ENCODE results near the gene FBXO21.
"Not testable (repeated sequence)": the region's sequence is repeated elsewhere in the genome, so short reads cannot be mapped to it uniquely, and the experiment has no call there.

The FBXO21 gene

DNA sequence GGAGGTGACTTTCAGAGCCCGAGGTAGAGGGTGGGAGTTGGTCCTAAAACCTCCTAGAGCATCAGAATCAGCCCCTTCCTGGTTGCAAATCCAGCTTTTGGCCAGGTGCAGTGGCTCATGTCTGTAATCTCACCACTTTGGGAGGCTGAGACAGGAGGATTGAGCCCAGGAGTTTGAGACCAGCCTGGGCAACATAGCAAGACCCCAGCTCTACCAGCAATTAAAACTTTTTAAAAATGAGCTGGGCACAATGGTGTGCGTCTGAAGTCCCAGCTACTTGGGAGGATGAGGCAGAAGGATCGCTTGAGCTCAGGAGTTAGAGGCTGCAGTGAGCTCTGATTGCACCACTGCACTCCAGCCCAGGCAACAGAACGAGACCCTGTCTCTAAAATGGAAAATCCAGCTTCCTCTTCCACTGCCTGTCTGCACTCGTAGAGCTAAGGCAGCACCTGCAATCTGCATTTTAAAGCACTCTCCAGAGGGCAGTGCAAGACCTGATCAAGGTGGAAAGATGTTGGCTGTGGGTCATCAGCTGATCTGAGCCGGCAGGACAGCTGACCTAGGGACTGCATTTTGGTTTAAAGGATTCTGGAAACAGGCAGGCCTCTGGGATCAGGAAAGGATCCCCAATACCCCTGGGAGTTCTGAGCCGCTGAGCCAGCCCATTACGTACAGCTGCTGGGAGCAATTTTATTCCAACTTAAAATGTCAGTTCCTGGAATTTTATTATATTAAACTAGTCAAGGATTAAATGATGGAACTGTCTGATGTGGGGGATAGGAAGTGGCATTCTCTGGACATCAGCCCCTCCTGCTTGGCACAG, 89.2 kb downstream of the FBXO21 start:
- H3K4me1 ChIP-seq (ENCODE audit: control insufficient read depth, insufficient read depth, low read length, poor library complexity, severe bottlenecking) = peaks cover 5% of the 10 kb centered on the region
- H3K27me3 ChIP-seq (replicated peaks; ENCODE audit: control insufficient read depth, insufficient read depth, low read length, poor library complexity, severe bottlenecking) = no peaks in the 10 kb centered on the region
- no peak overlapping the region for H3K4me3 ChIP-seq (ENCODE audit: insufficient read depth, low read depth, low read length, poor library complexity, severe bottlenecking)
- H3K9me3 ChIP-seq (ENCODE audit: control insufficient read depth, low read length) = no peaks in the 10 kb centered on the region
- H3K27ac ChIP-seq (ENCODE audit: insufficient read depth, low read length, poor library complexity, severe bottlenecking) = no peak overlapping the region
- H3K36me3 ChIP-seq (ENCODE audit: control insufficient read depth, insufficient read depth, low read length) = no peaks in the 10 kb centered on the region
- no peak for DNase-seq

DNA sequence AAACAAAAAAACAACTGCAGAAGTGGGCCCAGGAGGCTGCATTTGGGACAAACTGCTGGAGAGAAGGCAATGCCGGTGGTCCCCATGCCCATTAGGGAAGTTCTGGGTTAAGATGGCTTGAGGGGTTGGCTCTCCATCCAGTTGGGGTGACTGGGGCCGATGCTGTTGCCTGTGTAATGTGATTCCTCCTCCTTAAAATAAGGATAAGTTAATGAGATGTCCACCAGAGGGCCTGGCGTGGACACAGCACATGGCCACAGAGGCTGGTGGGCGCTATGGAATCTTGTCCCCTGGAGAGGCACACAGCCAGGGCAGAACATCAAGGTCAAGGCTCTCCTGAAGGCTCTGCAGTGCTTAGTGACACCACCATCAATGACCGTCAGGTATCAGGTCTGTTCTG, 90.0 kb downstream of the FBXO21 start:
- DNase-seq = no peak
- no peaks in the 10 kb centered on the region for H3K27me3 ChIP-seq (replicated peaks; ENCODE audit: control insufficient read depth, insufficient read depth, low read length, poor library complexity, severe bottlenecking)
- no peak overlapping the region for H3K27ac ChIP-seq (ENCODE audit: insufficient read depth, low read length, poor library complexity, severe bottlenecking)
- H3K4me1 ChIP-seq (ENCODE audit: control insufficient read depth, insufficient read depth, low read length, poor library complexity, severe bottlenecking) = peaks cover 5% of the 10 kb centered on the region
- no peaks in the 10 kb centered on the region for H3K9me3 ChIP-seq (ENCODE audit: control insufficient read depth, low read length)
- no peak overlapping the region for H3K4me3 ChIP-seq (ENCODE audit: insufficient read depth, low read depth, low read length, poor library complexity, severe bottlenecking)
- H3K36me3 ChIP-seq (ENCODE audit: control insufficient read depth, insufficient read depth, low read length) = no peaks in the 10 kb centered on the region

DNA sequence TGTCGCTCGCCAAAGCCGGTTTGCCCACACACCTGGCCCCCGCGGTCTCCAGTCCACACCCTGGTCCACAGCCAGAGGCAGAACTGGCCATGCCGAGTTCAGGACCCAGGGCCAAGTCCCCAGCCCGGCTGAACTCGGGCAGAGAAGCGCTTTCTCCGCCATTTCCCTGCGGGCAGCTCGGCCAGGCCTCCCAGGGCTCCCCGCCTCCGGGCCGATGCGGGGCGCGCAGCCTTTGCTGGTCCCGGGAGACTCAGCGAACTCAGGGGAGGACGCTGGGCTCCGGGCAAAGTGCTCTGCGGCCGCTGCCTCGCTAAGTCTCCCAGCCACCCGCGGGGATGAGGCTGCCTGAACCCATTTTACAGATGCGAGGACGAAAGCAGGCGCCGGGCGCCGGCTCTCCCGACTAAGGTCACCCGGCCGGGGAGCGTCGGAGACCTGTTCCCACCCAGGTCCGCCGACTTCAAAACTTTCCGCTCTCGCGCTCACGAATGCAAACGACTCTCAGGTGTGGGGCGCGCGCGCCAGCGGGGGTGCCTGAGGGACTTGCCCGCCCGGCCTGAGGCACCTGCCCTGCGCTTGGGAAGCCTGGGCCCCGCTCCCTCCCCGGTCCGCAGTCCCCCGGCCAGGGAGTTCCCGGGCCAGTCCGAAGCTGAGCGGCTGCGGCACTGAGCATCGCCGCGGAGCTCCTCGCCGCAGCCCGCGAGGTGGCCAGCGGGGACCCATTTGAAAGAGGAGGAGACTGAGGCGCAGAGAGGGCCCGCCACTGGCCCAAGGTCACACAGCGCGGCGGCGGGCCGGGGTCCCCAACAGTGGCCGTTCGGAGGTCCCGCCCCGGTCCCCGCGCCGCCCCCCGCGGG, 91.7 kb downstream of the FBXO21 start:
- DNase-seq = no peak
- no peak overlapping the region for H3K27ac ChIP-seq (ENCODE audit: insufficient read depth, low read length, poor library complexity, severe bottlenecking)

DNA sequence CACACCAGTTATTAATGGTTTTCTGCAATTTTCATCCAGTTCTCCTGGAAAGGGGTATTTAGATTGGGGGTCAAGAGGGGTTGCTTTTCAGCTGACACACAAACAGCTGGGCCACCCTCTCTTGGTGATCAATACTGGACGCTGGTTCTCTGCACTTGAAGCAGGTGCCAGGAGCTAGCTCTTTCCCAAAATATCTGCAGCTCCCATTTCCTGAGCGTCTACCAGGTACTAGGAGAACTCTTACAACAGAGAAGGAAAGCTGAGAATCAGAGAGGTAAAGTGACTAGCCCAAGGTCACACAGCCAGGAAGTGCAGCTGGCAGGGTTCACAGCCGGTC, 92.3 kb downstream of the FBXO21 start:
- H3K27ac ChIP-seq (ENCODE audit: insufficient read depth, low read length, poor library complexity, severe bottlenecking) = no peak overlapping the region
- peak overlapping the region; percentile 72 for H3K4me3 ChIP-seq (ENCODE audit: insufficient read depth, low read depth, low read length, poor library complexity, severe bottlenecking)
- DNase-seq = no peak
- H3K27me3 ChIP-seq (replicated peaks; ENCODE audit: control insufficient read depth, insufficient read depth, low read length, poor library complexity, severe bottlenecking) = no peaks in the 10 kb centered on the region
- H3K9me3 ChIP-seq (ENCODE audit: control insufficient read depth, low read length) = no peaks in the 10 kb centered on the region
- peaks cover 5% of the 10 kb centered on the region for H3K4me1 ChIP-seq (ENCODE audit: control insufficient read depth, insufficient read depth, low read length, poor library complexity, severe bottlenecking)
- H3K36me3 ChIP-seq (ENCODE audit: control insufficient read depth, insufficient read depth, low read length) = no peaks in the 10 kb centered on the region

More for the DNA sequence above, 91.7 kb downstream of the FBXO21 start:
- Histone ChIP-seq H3K4me3 (ENCODE audit: insufficient read depth, low read depth, low read length, poor library complexity, severe bottlenecking) (peak overlapping the region; percentile 72), H3K9me3 (ENCODE audit: control insufficient read depth, low read length) (no peaks in the 10 kb centered on the region), H3K27me3 (replicated peaks; ENCODE audit: control insufficient read depth, insufficient read depth, low read length, poor library complexity, severe bottlenecking) (no peaks in the 10 kb centered on the region), H3K36me3 (ENCODE audit: control insufficient read depth, insufficient read depth, low read length) (no peaks in the 10 kb centered on the region), H3K4me1 (ENCODE audit: control insufficient read depth, insufficient read depth, low read length, poor library complexity, severe bottlenecking) (peaks cover 5% of the 10 kb centered on the region)

DNA sequence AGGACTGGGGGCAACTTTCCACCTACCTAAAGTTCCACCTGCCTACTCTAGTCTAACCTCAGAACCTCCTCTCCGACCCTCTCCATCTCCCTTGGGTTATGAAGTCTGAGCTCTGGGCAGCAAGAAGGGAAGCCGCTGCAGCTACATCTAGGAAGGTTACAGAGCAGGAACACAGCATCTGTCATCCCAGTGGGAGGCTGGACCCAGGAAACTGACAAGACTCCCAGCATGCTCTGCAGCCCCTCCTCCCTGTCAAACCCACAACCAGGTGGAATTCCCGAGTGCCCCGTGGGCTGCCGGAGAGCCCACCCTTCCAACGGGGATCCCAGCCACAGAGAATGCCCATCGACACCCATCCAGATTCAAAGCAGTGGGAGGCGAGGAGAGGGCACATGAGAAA, 93.1 kb downstream of the FBXO21 start:
- no peak for DNase-seq
- Histone ChIP-seq H3K4me1 (ENCODE audit: control insufficient read depth, insufficient read depth, low read length, poor library complexity, severe bottlenecking) (peaks cover 5% of the 10 kb centered on the region), H3K27me3 (replicated peaks; ENCODE audit: control insufficient read depth, insufficient read depth, low read length, poor library complexity, severe bottlenecking) (no peaks in the 10 kb centered on the region), H3K9me3 (ENCODE audit: control insufficient read depth, low read length) (no peaks in the 10 kb centered on the region), H3K27ac (ENCODE audit: insufficient read depth, low read length, poor library complexity, severe bottlenecking) (no peak overlapping the region), H3K36me3 (ENCODE audit: control insufficient read depth, insufficient read depth, low read length) (no peaks in the 10 kb centered on the region), H3K4me3 (ENCODE audit: insufficient read depth, low read depth, low read length, poor library complexity, severe bottlenecking) (no peak overlapping the region)

DNA sequence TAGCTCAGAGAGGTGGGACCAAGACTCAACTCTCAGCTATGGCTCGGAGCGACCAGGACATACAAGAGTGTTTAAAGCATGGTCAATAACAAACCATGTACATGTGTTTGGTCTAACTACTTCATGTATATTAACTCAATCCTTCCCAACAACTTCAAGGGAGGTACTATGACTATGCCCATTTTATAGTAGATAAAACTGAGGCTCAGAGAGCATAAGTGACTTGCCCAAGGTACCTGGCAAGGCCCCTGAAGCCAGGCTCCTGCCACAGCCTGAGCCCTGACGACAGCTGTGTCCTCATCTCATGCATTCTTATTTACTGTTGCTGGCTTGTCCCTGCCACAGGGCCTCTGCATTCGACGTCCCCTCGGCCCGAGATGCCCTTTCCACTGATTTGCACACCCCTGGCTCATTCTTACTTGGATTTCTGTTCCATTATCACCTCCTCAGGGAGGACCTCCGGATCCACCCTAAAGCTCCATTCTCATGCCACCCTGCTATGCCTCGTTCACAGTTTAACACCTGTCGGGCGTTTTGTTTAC, 93.7 kb downstream of the FBXO21 start:
- H3K27ac ChIP-seq (ENCODE audit: insufficient read depth, low read length, poor library complexity, severe bottlenecking) = no peak overlapping the region
- H3K4me1 ChIP-seq (ENCODE audit: control insufficient read depth, insufficient read depth, low read length, poor library complexity, severe bottlenecking) = peaks cover 5% of the 10 kb centered on the region
- DNase-seq = no peak
- no peak overlapping the region for H3K4me3 ChIP-seq (ENCODE audit: insufficient read depth, low read depth, low read length, poor library complexity, severe bottlenecking)
- no peaks in the 10 kb centered on the region for H3K9me3 ChIP-seq (ENCODE audit: control insufficient read depth, low read length)
- H3K27me3 ChIP-seq (replicated peaks; ENCODE audit: control insufficient read depth, insufficient read depth, low read length, poor library complexity, severe bottlenecking) = no peaks in the 10 kb centered on the region
- no peaks in the 10 kb centered on the region for H3K36me3 ChIP-seq (ENCODE audit: control insufficient read depth, insufficient read depth, low read length)

DNA sequence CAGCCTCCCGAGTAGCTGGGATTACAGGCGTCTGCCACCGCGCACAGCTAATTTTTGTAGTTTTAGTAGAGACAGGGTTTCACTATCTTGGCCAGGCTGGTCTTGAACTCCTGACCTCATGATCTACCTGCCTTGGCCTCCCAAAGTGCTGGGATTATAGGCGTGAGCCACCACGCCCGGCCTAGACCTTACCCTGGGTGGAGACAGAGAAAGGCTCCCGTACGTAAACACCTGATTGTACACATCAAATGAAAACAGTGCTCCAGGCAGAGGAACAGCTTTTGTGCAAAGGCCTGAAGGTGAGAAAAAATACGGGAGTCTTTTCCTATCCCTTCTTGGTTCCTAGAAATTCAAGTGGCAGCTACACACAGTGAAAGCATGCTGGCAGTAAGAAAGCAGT, 95.1 kb downstream of the FBXO21 start:
- not testable (repeated sequence) for H3K27me3 ChIP-seq (replicated peaks; ENCODE audit: control insufficient read depth, insufficient read depth, low read length, poor library complexity, severe bottlenecking); H3K9me3 ChIP-seq (ENCODE audit: control insufficient read depth, low read length); H3K4me3 ChIP-seq (ENCODE audit: insufficient read depth, low read depth, low read length, poor library complexity, severe bottlenecking); DNase-seq; H3K27ac ChIP-seq (ENCODE audit: insufficient read depth, low read length, poor library complexity, severe bottlenecking); H3K36me3 ChIP-seq (ENCODE audit: control insufficient read depth, insufficient read depth, low read length); H3K4me1 ChIP-seq (ENCODE audit: control insufficient read depth, insufficient read depth, low read length, poor library complexity, severe bottlenecking)

DNA sequence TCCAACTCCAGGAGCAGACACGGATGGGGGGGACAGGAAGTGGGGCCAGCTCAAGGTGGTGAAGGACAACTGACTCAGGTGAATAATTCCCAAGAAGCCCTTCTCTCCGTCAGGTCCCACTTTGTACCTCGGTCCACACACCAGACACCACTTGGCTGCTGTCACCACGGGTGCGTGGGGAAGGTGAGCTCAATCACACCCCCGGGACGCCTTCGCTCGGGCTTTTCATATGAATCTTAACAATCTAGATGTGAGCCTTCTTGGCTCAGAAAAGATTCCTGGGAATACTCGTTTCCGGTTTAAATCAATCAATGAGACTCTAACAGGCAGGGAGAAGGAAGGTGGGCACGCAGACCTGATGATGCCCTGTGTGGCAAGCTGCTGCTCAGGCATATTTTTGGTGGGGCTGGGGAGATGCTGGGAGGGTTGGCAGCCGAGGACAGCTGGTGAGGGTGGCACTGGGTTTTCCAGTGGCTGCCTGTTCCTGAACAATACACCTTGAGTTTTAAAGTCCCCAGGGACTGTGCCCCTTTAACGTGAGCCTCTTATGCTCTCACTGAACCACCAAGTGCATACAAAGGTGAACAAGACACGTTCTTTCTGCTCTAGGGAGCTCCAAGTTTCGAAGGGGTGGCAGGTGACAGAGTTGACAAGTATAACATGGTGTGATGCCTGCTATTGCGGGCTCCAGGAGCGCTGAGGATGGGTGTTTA, 96.2 kb downstream of the FBXO21 start:
- no peak for DNase-seq
- no peak overlapping the region for H3K4me3 ChIP-seq (ENCODE audit: insufficient read depth, low read depth, low read length, poor library complexity, severe bottlenecking)
- no peaks in the 10 kb centered on the region for H3K36me3 ChIP-seq (ENCODE audit: control insufficient read depth, insufficient read depth, low read length)
- H3K27me3 ChIP-seq (replicated peaks; ENCODE audit: control insufficient read depth, insufficient read depth, low read length, poor library complexity, severe bottlenecking) = no peaks in the 10 kb centered on the region
- peaks cover 5% of the 10 kb centered on the region for H3K4me1 ChIP-seq (ENCODE audit: control insufficient read depth, insufficient read depth, low read length, poor library complexity, severe bottlenecking)
- H3K27ac ChIP-seq (ENCODE audit: insufficient read depth, low read length, poor library complexity, severe bottlenecking) = no peak overlapping the region
- no peaks in the 10 kb centered on the region for H3K9me3 ChIP-seq (ENCODE audit: control insufficient read depth, low read length)

DNA sequence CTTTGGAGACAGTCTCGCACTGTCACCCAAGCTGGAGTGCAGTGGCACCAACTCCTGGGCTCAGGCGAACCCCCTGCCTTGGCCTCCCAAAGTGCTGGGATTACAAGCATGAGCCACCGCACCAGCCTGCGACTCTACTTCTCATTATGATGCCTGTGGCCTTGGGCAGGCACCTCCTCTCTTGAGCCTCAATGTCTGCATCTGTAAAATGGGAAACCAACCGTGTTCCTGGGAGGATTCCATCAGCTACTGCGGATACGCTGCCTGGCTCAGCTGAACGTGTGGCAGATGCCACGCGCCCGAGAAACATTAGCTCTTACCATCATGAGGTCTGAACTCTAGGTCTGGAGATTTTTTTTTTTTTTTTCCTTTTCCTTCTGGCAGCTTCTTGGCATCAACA, 96.8 kb downstream of the FBXO21 start:
- no peak for DNase-seq
- Histone ChIP-seq H3K4me1 (ENCODE audit: control insufficient read depth, insufficient read depth, low read length, poor library complexity, severe bottlenecking) (peaks cover 4% of the 10 kb centered on the region), H3K36me3 (ENCODE audit: control insufficient read depth, insufficient read depth, low read length) (no peaks in the 10 kb centered on the region), H3K9me3 (ENCODE audit: control insufficient read depth, low read length) (no peaks in the 10 kb centered on the region), H3K4me3 (ENCODE audit: insufficient read depth, low read depth, low read length, poor library complexity, severe bottlenecking) (no peak overlapping the region), H3K27me3 (replicated peaks; ENCODE audit: control insufficient read depth, insufficient read depth, low read length, poor library complexity, severe bottlenecking) (no peaks in the 10 kb centered on the region), H3K27ac (ENCODE audit: insufficient read depth, low read length, poor library complexity, severe bottlenecking) (no peak overlapping the region)
